ENCODE results near the gene SPOCK3. TPM values are rescaled to one million over a fixed set of nuclear protein-coding genes. Genes with fewer than 3 reads are reported as not detected.

The SPOCK3 gene
- total RNA-seq, 1 experiment from 2014 or later = 1.9 TPM

- TF ChIP-seq CTCF (conservative IDR thresholded peaks at IDR 0.05; ENCODE audit: low read depth, low read length) = no peak
- TF ChIP-seq EZH2phosphoT487 (IDR thresholded peaks at IDR 0.05; ENCODE audit: borderline replicate concordance, low read length) = no peak
- no peak for TF ChIP-seq EZH2 (IDR thresholded peaks at IDR 0.05; ENCODE audit: low read length, unreplicated experiment)
- H3K27ac ChIP-seq (ENCODE audit: low read length) = no peak overlapping the region
- H3K36me3 ChIP-seq (ENCODE audit: low read depth, low read length) = no peaks in the 10 kb centered on the region
- H2AFZ ChIP-seq (ENCODE audit: low read length) = no peak overlapping the region
- ChIA-PET POLR2A (ENCODE audit: unreplicated experiment) (no interaction called here), CTCF (no interaction called here)
- H3K9ac ChIP-seq (ENCODE audit: low read length) = no peak overlapping the region
- no peak for DNase-seq
- H3K4me1 ChIP-seq (ENCODE audit: insufficient read depth, low read length) = no peaks in the 10 kb centered on the region
- H3K79me2 ChIP-seq (ENCODE audit: low read length) = no peaks in the 10 kb centered on the region
- no peaks in the 10 kb centered on the region for H4K20me1 ChIP-seq (ENCODE audit: low read length)
- ATAC-seq = no peak
- intact Hi-C loops (cut with micrococcal nuclease) = no loop called here
- H3K9me3 ChIP-seq (ENCODE audit: low read length) = no peaks in the 10 kb centered on the region
- H3K4me3 ChIP-seq (ENCODE audit: low read length) = no peak overlapping the region
- no peaks in the 10 kb centered on the region for H3K9me2 ChIP-seq (replicated peaks; ENCODE audit: low read length)
- no peaks in the 10 kb centered on the region for H3F3A ChIP-seq (ENCODE audit: low read length, unreplicated experiment)
- no peak overlapping the region for H3K4me2 ChIP-seq (ENCODE audit: low read length)
- no peaks in the 10 kb centered on the region for H3K27me3 ChIP-seq (ENCODE audit: low read length)
- BruUV-seq (replicated peaks) = no TSS peak
Observed at GRCh38 chr4:167176723-167177367, 57.4 kb downstream of the SPOCK3 start.

- no peaks in the 10 kb centered on the region for H3K4me1 ChIP-seq (ENCODE audit: insufficient read depth, low read length)
- ChIA-PET CTCF (no interaction called here), POLR2A (ENCODE audit: unreplicated experiment) (no interaction called here)
- H3K9ac ChIP-seq (ENCODE audit: low read length) = no peak overlapping the region
- H3K9me3 ChIP-seq (ENCODE audit: low read length) = no peaks in the 10 kb centered on the region
- H3K4me2 ChIP-seq (ENCODE audit: low read length) = no peak overlapping the region
- no peak overlapping the region for H2AFZ ChIP-seq (ENCODE audit: low read length)
- H3F3A ChIP-seq (ENCODE audit: low read length, unreplicated experiment) = no peaks in the 10 kb centered on the region
- H3K9me2 ChIP-seq (replicated peaks; ENCODE audit: low read length) = no peaks in the 10 kb centered on the region
- no peaks in the 10 kb centered on the region for H4K20me1 ChIP-seq (ENCODE audit: low read length)
- H3K4me3 ChIP-seq (ENCODE audit: low read length) = no peak overlapping the region
- no peak for ATAC-seq
- no TSS peak for BruUV-seq (replicated peaks)
- H3K27ac ChIP-seq (ENCODE audit: low read length) = no peak overlapping the region
- intact Hi-C loops (cut with micrococcal nuclease) = no loop called here
- H3K27me3 ChIP-seq (ENCODE audit: low read length) = no peaks in the 10 kb centered on the region
- TF ChIP-seq CTCF (conservative IDR thresholded peaks at IDR 0.05; ENCODE audit: low read depth, low read length) = no peak
- no peak for TF ChIP-seq EZH2phosphoT487 (IDR thresholded peaks at IDR 0.05; ENCODE audit: borderline replicate concordance, low read length)
- no peak for TF ChIP-seq EZH2 (IDR thresholded peaks at IDR 0.05; ENCODE audit: low read length, unreplicated experiment)
- DNase-seq = no peak
- no peaks in the 10 kb centered on the region for H3K79me2 ChIP-seq (ENCODE audit: low read length)
- no peaks in the 10 kb centered on the region for H3K36me3 ChIP-seq (ENCODE audit: low read depth, low read length)
Observed at GRCh38 chr4:167171928-167172327, 62.4 kb downstream of the SPOCK3 start.

- Histone ChIP-seq H3K9ac (ENCODE audit: low read length) (no peak overlapping the region), H3K9me2 (replicated peaks; ENCODE audit: low read length) (no peaks in the 10 kb centered on the region), H3K4me1 (ENCODE audit: insufficient read depth, low read length) (no peaks in the 10 kb centered on the region), H3K36me3 (ENCODE audit: low read depth, low read length) (no peaks in the 10 kb centered on the region), H3K9me3 (ENCODE audit: low read length) (no peaks in the 10 kb centered on the region), H3K27ac (ENCODE audit: low read length) (no peak overlapping the region), H3K79me2 (ENCODE audit: low read length) (no peaks in the 10 kb centered on the region), H3K4me2 (ENCODE audit: low read length) (no peak overlapping the region), H3K27me3 (ENCODE audit: low read length) (no peaks in the 10 kb centered on the region), H3K4me3 (ENCODE audit: low read length) (no peak overlapping the region), H3F3A (ENCODE audit: low read length, unreplicated experiment) (no peaks in the 10 kb centered on the region), H4K20me1 (ENCODE audit: low read length) (no peaks in the 10 kb centered on the region), H2AFZ (ENCODE audit: low read length) (no peak overlapping the region)
- TF ChIP-seq EZH2phosphoT487 (IDR thresholded peaks at IDR 0.05; ENCODE audit: borderline replicate concordance, low read length) (no peak), CTCF (conservative IDR thresholded peaks at IDR 0.05; ENCODE audit: low read depth, low read length) (no peak), EZH2 (IDR thresholded peaks at IDR 0.05; ENCODE audit: low read length, unreplicated experiment) (no peak)
- ATAC-seq (no peak), DNase-seq (no peak)
- intact Hi-C loops (cut with micrococcal nuclease) = no loop called here
- CTCF ChIA-PET = no interaction called here
- POLR2A ChIA-PET (ENCODE audit: unreplicated experiment) = no interaction called here
- no TSS peak for BruUV-seq (replicated peaks)
Observed at GRCh38 chr4:167168611-167169010, 65.7 kb downstream of the SPOCK3 start.

Measured in PC-3 (cell line).